Caco-2 (cell line): ENCODE data around the gene PDZD8. TPM values are rescaled to one million over a fixed set of nuclear protein-coding genes. Genes with fewer than 3 reads are reported as not detected.

ENCODE experiments used
- BruUV-seq: library from RNA; stranded (reverse); fragments of 400-500 nt; replicated peaks from 2 replicates; lab custom pipeline; 2021; lab: Mats Ljungman, UMichigan
- CTCF ChIA-PET: fragments of 300-600 bp; sonication (Branson Sonifier 250); formaldehyde crosslinking; loops from one replicate; lab custom pipeline; 2022; ENCODE audit warnings: antibody characterized with exemption; lab: Charles Lee
- POLR2A ChIA-PET: fragments of 300-600 bp; sonication (Branson Sonifier 250); formaldehyde crosslinking; loops from one replicate; lab custom pipeline; 2022; ENCODE audit warnings: antibody characterized with exemption; lab: Charles Lee
- DNase-seq, 2 experiments: peaks; one replicate each; pipeline versions ENCODE4 v3.0.0 to v3.0.0-alpha.2; 2020 to 2022
- H3K27me3 ChIP-seq: replicated peaks from 2 replicates; pipeline ENCODE4 v1.6.0; 2011; ENCODE audit warnings: low read length; ENCODE audit not compliant: control insufficient read depth, insufficient read depth
- H3K36me3 ChIP-seq: 2 replicates; pipeline ENCODE4 v1.5.1; 2011; ENCODE audit warnings: low read length; ENCODE audit not compliant: control insufficient read depth, insufficient read depth
- H3K4me1 ChIP-seq: fragments of 250-450 bp; sonication (Bioruptor Pico); 2 replicates; pipeline ENCODE4 v1.5.1; 2020; ENCODE audit warnings: mild to moderate bottlenecking
- H3K4me3 ChIP-seq: 2 replicates; pipeline ENCODE4 v1.5.1; 2011; ENCODE audit warnings: low read depth, mild to moderate bottlenecking, control low read depth, low read length
- H3K9me3 ChIP-seq: fragments of 250-450 bp; sonication (Bioruptor Pico); 2 replicates; pipeline ENCODE4 v1.5.1; 2020; ENCODE audit warnings: mild to moderate bottlenecking, moderate library complexity
- H3K27ac Mint-ChIP-seq: one replicate; pipeline ENCODE4 v1.8.0; 2022; ENCODE audit warnings: mixed read lengths; ENCODE audit not compliant: unreplicated experiment
- H3K27me3 Mint-ChIP-seq: one replicate; pipeline ENCODE4 v1.8.0; 2022; ENCODE audit warnings: mixed read lengths; ENCODE audit not compliant: insufficient read depth, unreplicated experiment
- H3K36me3 Mint-ChIP-seq: one replicate; pipeline ENCODE4 v1.8.0; 2022; ENCODE audit warnings: mild to moderate bottlenecking, mixed read lengths; ENCODE audit not compliant: insufficient read depth, unreplicated experiment
- H3K4me1 Mint-ChIP-seq: one replicate; pipeline ENCODE4 v1.8.0; 2022; ENCODE audit warnings: low read depth, mixed read lengths; ENCODE audit not compliant: unreplicated experiment
- H3K4me3 Mint-ChIP-seq: one replicate; pipeline ENCODE4 v1.8.0; 2022; ENCODE audit warnings: mild to moderate bottlenecking, moderate library complexity, mixed read lengths; ENCODE audit not compliant: unreplicated experiment
- H3K9me3 Mint-ChIP-seq: one replicate; pipeline ENCODE4 v1.8.0; 2022; ENCODE audit warnings: mixed read lengths; ENCODE audit not compliant: unreplicated experiment
- CTCF ChIP-seq, 2 experiments: fragments of 200-600 bp in 1 of 2; IDR thresholded peaks; 1 replicate in 1 of 2; 2 replicates in 1 of 2; pipeline versions ENCODE4 v1.5.1 to v1.8.0; 2011 to 2022; ENCODE audit warnings: antibody characterized with exemption in 1 of 2, control low read depth in 1 of 2, inconsistent platforms in 1 of 2, low read depth in 1 of 2, low read length in 1 of 2, mild to moderate bottlenecking in 1 of 2, moderate library complexity in 1 of 2; ENCODE audit not compliant: insufficient read depth in 1 of 2, severe bottlenecking in 1 of 2, unreplicated experiment in 1 of 2
- intact Hi-C: fragments of 100-400 bp; cut with micrococcal nuclease; formaldehyde crosslinking; loops from one replicate; pipeline ENCODE4 v1.10.0; 2022; ENCODE audit not compliant: unreplicated experiment
- total RNA-seq: library from RNA; stranded (reverse); gene quantifications from 2 replicates; pipeline ENCODE4 v1.2.3, GENCODE V29; 2022

PDZD8 gene
- total RNA-seq, 1 experiment from 2014 or later: 49.4 TPM

- intact Hi-C loops: no loop called here
- H3K27ac Mint-ChIP-seq: peak overlapping the region; percentile 56
- no peaks in the 10 kb centered on the region for H3K27me3 Mint-ChIP-seq
- DNase-seq: no peak
- H3K4me3 ChIP-seq: no peak overlapping the region
- TF ChIP-seq CTCF (IDR thresholded peaks at IDR 0.05; ENCODE audit: insufficient read depth in 1 of 2, low read depth in 1 of 2, low read length in 1 of 2, severe bottlenecking in 1 of 2, unreplicated experiment in 1 of 2): no peak
- H3K9me3 Mint-ChIP-seq: no peaks in the 10 kb centered on the region
- ChIA-PET CTCF (no interaction called here), POLR2A (no interaction called here)
- no TSS peak for BruUV-seq
- H3K4me1 Mint-ChIP-seq: peaks cover 47% of the 10 kb centered on the region
- no peaks in the 10 kb centered on the region for H3K9me3 ChIP-seq
- H3K4me3 Mint-ChIP-seq: no peak overlapping the region
- H3K36me3 Mint-ChIP-seq: peaks cover 6% of the 10 kb centered on the region
- H3K4me1 ChIP-seq: peaks cover 26% of the 10 kb centered on the region
- no peaks in the 10 kb centered on the region for H3K27me3 ChIP-seq
- peaks cover 1% of the 10 kb centered on the region; the same call in 1 of the 2 replicates for H3K36me3 ChIP-seq
Observed at GRCh38 chr10:117342641-117343040, 32.6 kb downstream of the PDZD8 start.

DNA sequence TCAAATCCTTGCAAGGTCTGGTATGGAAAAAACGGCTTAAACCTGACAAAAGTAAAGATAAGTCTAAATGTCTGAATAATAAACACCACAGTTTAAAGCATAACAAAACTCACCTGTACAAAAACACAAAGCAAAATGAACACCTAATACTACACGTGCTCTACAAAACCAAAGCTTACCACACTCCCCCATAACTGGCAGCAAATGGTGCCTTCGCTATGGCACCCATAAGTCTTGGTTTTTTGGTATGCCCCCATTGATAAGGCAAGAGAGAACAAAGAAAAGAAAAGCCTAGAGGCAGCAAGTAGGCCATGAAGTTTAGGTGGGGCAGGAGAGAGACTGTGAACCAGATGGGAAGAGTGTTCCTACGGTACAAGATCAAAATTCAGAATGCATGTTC lies 34.2 kb downstream of the PDZD8 start:
- Mint-ChIP-seq H3K36me3 (peaks cover 12% of the 10 kb centered on the region), H3K27ac (no peak overlapping the region), H3K9me3 (no peaks in the 10 kb centered on the region), H3K27me3 (no peaks in the 10 kb centered on the region), H3K4me3 (no peak overlapping the region), H3K4me1 (peaks cover 36% of the 10 kb centered on the region)
- Histone ChIP-seq H3K27me3 (no peaks in the 10 kb centered on the region), H3K4me3 (no peak overlapping the region), H3K9me3 (no peaks in the 10 kb centered on the region), H3K4me1 (peaks cover 11% of the 10 kb centered on the region), H3K36me3 (peaks cover 1% of the 10 kb centered on the region; the same call in 1 of the 2 replicates)
- no peak for DNase-seq
- intact Hi-C loops: no loop called here
- no TSS peak for BruUV-seq
- ChIA-PET CTCF (no interaction called here), POLR2A (no interaction called here)
- TF ChIP-seq CTCF (IDR thresholded peaks at IDR 0.05; ENCODE audit: insufficient read depth in 1 of 2, low read depth in 1 of 2, low read length in 1 of 2, severe bottlenecking in 1 of 2, unreplicated experiment in 1 of 2): no peak

GRCh38 chr10:117339979-117340378 lies 35.3 kb downstream of the PDZD8 start:
- no TSS peak for BruUV-seq
- Histone ChIP-seq H3K4me3 (no peak overlapping the region), H3K36me3 (peaks cover 1% of the 10 kb centered on the region; the same call in 1 of the 2 replicates), H3K27me3 (no peaks in the 10 kb centered on the region), H3K9me3 (no peaks in the 10 kb centered on the region; the same call in 1 of the 2 replicates), H3K4me1 (peaks cover under 1% of the 10 kb centered on the region)
- peaks cover 5% of the 10 kb centered on the region for H3K9me3 Mint-ChIP-seq
- intact Hi-C loops: loop anchor here (10.0 kb wide), 1 partner anchor 85 kb away; no protein-coding TSS in a partner anchor
- H3K36me3 Mint-ChIP-seq: peaks cover 22% of the 10 kb centered on the region
- no peaks in the 10 kb centered on the region for H3K27me3 Mint-ChIP-seq
- H3K4me3 Mint-ChIP-seq: no peak overlapping the region
- no peak for TF ChIP-seq CTCF (IDR thresholded peaks at IDR 0.05; ENCODE audit: insufficient read depth in 1 of 2, low read depth in 1 of 2, low read length in 1 of 2, severe bottlenecking in 1 of 2, unreplicated experiment in 1 of 2)
- CTCF ChIA-PET: no interaction called here
- POLR2A ChIA-PET: no interaction called here
- H3K27ac Mint-ChIP-seq: peak overlapping the region; percentile 24
- peaks cover 30% of the 10 kb centered on the region for H3K4me1 Mint-ChIP-seq
- DNase-seq: no peak
